ENCODE measurements around the gene ATXN7.

DNA sequence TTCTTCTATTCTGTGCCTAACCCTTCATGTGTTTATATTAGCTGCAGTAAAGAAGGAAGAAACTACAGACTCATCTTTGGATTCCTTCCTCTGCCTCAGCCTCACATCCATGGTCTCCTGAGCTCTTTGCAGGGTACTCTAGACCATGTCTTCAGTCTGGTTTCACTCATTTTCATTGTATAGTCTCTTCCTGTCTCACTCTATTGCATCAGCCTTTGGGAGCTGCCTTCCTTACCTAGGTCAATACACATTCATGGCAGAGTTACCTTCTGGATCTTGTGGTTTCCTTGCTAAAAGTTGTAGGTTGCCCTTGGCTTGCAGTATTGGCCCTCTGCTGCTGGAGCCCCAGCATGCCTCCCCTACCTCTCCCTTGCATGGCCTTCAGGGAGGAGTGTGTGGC, 80.0 kb downstream of the ATXN7 start:
- TF ChIP-seq, protein P1, sequence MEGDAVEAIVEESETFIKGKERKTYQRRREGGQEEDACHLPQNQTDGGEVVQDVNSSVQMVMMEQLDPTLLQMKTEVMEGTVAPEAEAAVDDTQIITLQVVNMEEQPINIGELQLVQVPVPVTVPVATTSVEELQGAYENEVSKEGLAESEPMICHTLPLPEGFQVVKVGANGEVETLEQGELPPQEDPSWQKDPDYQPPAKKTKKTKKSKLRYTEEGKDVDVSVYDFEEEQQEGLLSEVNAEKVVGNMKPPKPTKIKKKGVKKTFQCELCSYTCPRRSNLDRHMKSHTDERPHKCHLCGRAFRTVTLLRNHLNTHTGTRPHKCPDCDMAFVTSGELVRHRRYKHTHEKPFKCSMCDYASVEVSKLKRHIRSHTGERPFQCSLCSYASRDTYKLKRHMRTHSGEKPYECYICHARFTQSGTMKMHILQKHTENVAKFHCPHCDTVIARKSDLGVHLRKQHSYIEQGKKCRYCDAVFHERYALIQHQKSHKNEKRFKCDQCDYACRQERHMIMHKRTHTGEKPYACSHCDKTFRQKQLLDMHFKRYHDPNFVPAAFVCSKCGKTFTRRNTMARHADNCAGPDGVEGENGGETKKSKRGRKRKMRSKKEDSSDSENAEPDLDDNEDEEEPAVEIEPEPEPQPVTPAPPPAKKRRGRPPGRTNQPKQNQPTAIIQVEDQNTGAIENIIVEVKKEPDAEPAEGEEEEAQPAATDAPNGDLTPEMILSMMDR (conservative IDR thresholded peaks at IDR 0.05 in 1 of 2, IDR thresholded peaks at IDR 0.05 in 1 of 2; ENCODE audit: extremely low read depth in 1 of 2, insufficient read depth in 1 of 2, low read depth in 1 of 2, low read length in 2 of 2): no peak
- TF ChIP-seq EZH2 (IDR thresholded peaks at IDR 0.05; ENCODE audit: borderline replicate concordance, low read length): no peak

Measured in mammary epithelial cell (primary cell).